ENCODE results near the gene TGM3. TPM values are rescaled to one million over a fixed set of nuclear protein-coding genes. Genes with fewer than 3 reads are reported as not detected.

Gene TGM3
- total and polyA plus RNA-seq, 2 of the 4 experiments (the other 2 are of a cell fraction), result not detected

DNA sequence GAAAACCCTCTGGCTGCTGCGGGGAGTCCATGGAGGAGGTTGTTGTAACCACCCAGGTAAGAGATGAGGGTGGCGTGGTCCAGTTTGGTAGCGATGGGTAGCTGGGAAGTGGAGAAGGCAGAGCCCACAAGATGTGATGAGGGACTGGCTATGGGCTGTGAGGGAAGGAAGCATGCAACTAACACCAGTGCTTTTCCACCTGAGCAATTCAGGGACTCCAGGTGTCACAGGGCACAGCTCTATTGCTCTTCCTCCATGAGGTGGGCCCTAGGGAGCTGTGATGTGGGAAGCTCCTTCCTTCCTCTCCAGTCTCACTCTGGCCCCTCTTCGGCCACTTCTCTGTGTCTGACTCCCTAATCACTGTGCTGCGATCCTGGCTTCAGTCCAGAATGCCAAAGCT is 52.5 kb downstream of the TGM3 start:
- Histone ChIP-seq H2BK5ac (ENCODE audit: low read depth, low read length, poor library complexity, severe bottlenecking) (no peak overlapping the region), H4K8ac (ENCODE audit: low read depth in 2 of 2, low read length in 2 of 2) (no peak overlapping the region), H3K36me3 (ENCODE audit: control insufficient read depth, insufficient read depth, low read length) (no peaks in the 10 kb centered on the region), H3K56ac (ENCODE audit: extremely low read depth, insufficient read depth, low read length) (no peak overlapping the region), H3K9ac (ENCODE audit: low read depth, low read length) (no peak overlapping the region), H4K5ac (ENCODE audit: low read depth, low read length) (no peak overlapping the region), H2AK9ac (replicated peaks; ENCODE audit: low read depth, low read length, poor library complexity) (peak overlapping the region; percentile 19), H3K23ac (ENCODE audit: low read depth, low read length) (no peak overlapping the region), H3K4me3 (ENCODE audit: insufficient read depth, low read depth, low read length) (no peak overlapping the region), H2BK15ac (ENCODE audit: low read depth, low read length) (no peak overlapping the region), H3K27me3 (ENCODE audit: control insufficient read depth, insufficient read depth, low read length) (no peaks in the 10 kb centered on the region), H3K4me1 (ENCODE audit: control insufficient read depth, insufficient read depth, low read length) (no peaks in the 10 kb centered on the region), H2AK5ac (ENCODE audit: low read depth, low read length) (no peak overlapping the region), H3K4ac (ENCODE audit: low read depth, low read length) (no peak overlapping the region), H2BK20ac (ENCODE audit: low read depth, low read length) (no peak overlapping the region), H4K20me1 (ENCODE audit: insufficient read depth, low read length) (no peaks in the 10 kb centered on the region), H2AFZ (replicated peaks; ENCODE audit: low read length, poor library complexity) (no peak overlapping the region), H3K14ac (replicated peaks; ENCODE audit: low read depth, low read length) (no peak overlapping the region), H3K27ac (ENCODE audit: insufficient read depth, low read length) (no peak overlapping the region), H2BK120ac (ENCODE audit: low read depth, low read length) (no peak overlapping the region), H4K91ac (ENCODE audit: insufficient read depth, low read depth, low read length) (no peak overlapping the region), H3K79me1 (ENCODE audit: low read depth in 1 of 2, low read length in 2 of 2) (no peaks in the 10 kb centered on the region), H3K18ac (ENCODE audit: low read depth, low read length) (no peak overlapping the region), H3K9me1 (ENCODE audit: insufficient read depth, low read length) (no peaks in the 10 kb centered on the region), H3K4me2 (ENCODE audit: low read depth, low read length) (no peak overlapping the region), H3K9me3 (ENCODE audit: control insufficient read depth, insufficient read depth, low read length) (no peaks in the 10 kb centered on the region)
- ATAC-seq (ENCODE audit: low read depth), result no peak
- TF ChIP-seq RCOR1 (IDR thresholded peaks at IDR 0.05; ENCODE audit: insufficient replicate concordance, low read length) (no peak), CEBPB (IDR thresholded peaks at IDR 0.05; ENCODE audit: low read depth, low read length) (no peak), MXI1 (IDR thresholded peaks at IDR 0.05; ENCODE audit: borderline replicate concordance, low read depth, low read length) (no peak)
- in situ Hi-C loops (cut with MboI; ENCODE audit: low sequenced_read_pairs), result no loop called here
- ChIA-PET CTCF (no interaction called here), POLR2A (ENCODE audit: unreplicated experiment) (no interaction called here)
- dilution Hi-C loops (cut with HindIII; ENCODE audit: low sequenced_read_pairs, unreplicated experiment), result no loop called here
- 57% methylated on average over 1 of the region's 5 CpGs; no CpG with 5 or more reads in 1 of the 2 experiments for WGBS, 2 experiments (ENCODE audit: extremely low coverage in 2 of 2, insufficient read length in 1 of 2)
- intact Hi-C loops (cut with micrococcal nuclease), result no loop called here
- BruUV-seq (replicated peaks), result no TSS peak
- no peak for DNase-seq
